Ovary (tissue), 3 donors: Measurements from ENCODE around the gene ARNT2.

ENCODE experiments used
- EP300 ChIP-seq: sonication (generic); formaldehyde crosslinking; IDR thresholded peaks from one replicate; pipeline ENCODE4 v1.6.1; 2017; ENCODE audit warnings: antibody characterized with exemption
- POLR2A ChIP-seq: fragments of 450-650 bp; IDR thresholded peaks from one replicate; pipeline ENCODE4 v1.6.1; 2017; ENCODE audit warnings: antibody characterized with exemption, mild to moderate bottlenecking, moderate library complexity
- TF ChIP-seq, protein P1 (sequence below), 3 donors: fragments of 450-650 bp in 2 of 3; fragments of 200-600 bp in 1 of 3; IDR thresholded peaks; one replicate each; pipeline versions ENCODE4 v1.5.1 to v1.8.0; 2016 to 2022; ENCODE audit warnings: antibody characterized with exemption in 3 of 3, mild to moderate bottlenecking in 1 of 3
- donor health status: DM: no; HTN: no; CAD: no.

- TF ChIP-seq, protein P1, sequence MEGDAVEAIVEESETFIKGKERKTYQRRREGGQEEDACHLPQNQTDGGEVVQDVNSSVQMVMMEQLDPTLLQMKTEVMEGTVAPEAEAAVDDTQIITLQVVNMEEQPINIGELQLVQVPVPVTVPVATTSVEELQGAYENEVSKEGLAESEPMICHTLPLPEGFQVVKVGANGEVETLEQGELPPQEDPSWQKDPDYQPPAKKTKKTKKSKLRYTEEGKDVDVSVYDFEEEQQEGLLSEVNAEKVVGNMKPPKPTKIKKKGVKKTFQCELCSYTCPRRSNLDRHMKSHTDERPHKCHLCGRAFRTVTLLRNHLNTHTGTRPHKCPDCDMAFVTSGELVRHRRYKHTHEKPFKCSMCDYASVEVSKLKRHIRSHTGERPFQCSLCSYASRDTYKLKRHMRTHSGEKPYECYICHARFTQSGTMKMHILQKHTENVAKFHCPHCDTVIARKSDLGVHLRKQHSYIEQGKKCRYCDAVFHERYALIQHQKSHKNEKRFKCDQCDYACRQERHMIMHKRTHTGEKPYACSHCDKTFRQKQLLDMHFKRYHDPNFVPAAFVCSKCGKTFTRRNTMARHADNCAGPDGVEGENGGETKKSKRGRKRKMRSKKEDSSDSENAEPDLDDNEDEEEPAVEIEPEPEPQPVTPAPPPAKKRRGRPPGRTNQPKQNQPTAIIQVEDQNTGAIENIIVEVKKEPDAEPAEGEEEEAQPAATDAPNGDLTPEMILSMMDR (IDR thresholded peaks at IDR 0.05) = no peak
- TF ChIP-seq EP300 = no peak
- no peak for TF ChIP-seq POLR2A
Observed at GRCh38 chr15:80388326-80388725, 15.9 kb upstream of the ARNT2 start.
